K562 treated with DMSO at 1 percent for 12 hours (cell line): ENCODE measurements around the gene TMEM179B. TPM values are rescaled to one million over a fixed set of nuclear protein-coding genes. Genes with fewer than 3 reads are reported as not detected.

Source experiments
- total RNA-seq: library from RNA; unstranded; fragments of 300-600 nt; gene quantifications from 2 replicates; pipeline ENCODE4 v1.2.3, GENCODE V29; 2022; ENCODE audit not compliant: insufficient read depth

The TMEM179B gene
- total RNA-seq: 42.8 and 48.4 TPM in 2 replicates

GRCh38 chr11:62787005-62787759, at the start of gene TMEM179B:
Gene TMEM179B, plus strand, starts transcription at chr11:62787402. Its CDS starts 30 bp downstream, at chr11:62787432.

GRCh38 chr11:62753736-62754603, 33.2 kb upstream of the TMEM179B start, which contains the start of gene ZBTB3:
Gene ZBTB3, minus strand, starts transcription at chr11:62754160. Its CDS starts 496 bp downstream, at chr11:62753664.

GRCh38 chr11:62771144-62772021, 15.8 kb upstream of the TMEM179B start, which contains the start of gene TAF6L:
Gene TAF6L, plus strand, starts transcription at chr11:62771396. Its CDS starts 4,388 bp downstream, at chr11:62775784.

GRCh38 chr11:62791501-62792201, 4.4 kb downstream of the TMEM179B start, which contains the start of gene TMEM223:
Gene TMEM223, minus strand, starts transcription at chr11:62792006. Its CDS starts 12 bp downstream, at chr11:62791994.

GRCh38 chr11:62805076-62805892, 18.1 kb downstream of the TMEM179B start, which contains the start of gene NXF1:
Gene NXF1, minus strand, starts transcription at chr11:62805440. Its CDS starts 84 bp downstream, at chr11:62805356.

GRCh38 chr11:62831520-62832335, 44.5 kb downstream of the TMEM179B start, which contains the start of gene STX5:
Gene STX5, minus strand, starts transcription at chr11:62832051. Its CDS starts 808 bp downstream, at chr11:62831243.

GRCh38 chr11:62832336-62833234, 45.4 kb downstream of the TMEM179B start, which contains the start of gene TEX54:
Gene TEX54, minus strand, starts transcription at chr11:62832841.

GRCh38 chr11:62839050-62839945, 52.1 kb downstream of the TMEM179B start, which contains the start of gene WDR74:
Gene WDR74, minus strand, starts transcription at chr11:62839590. Its CDS starts 20 bp downstream, at chr11:62839570.

Other genes starting within 250 kb of the TMEM179B start
- 12.9 and 42.0 TPM in 2 replicates for gene AHNAK, start 240.6 kb upstream of the TMEM179B start, total RNA-seq
- gene EEF1G, start 213.5 kb upstream of the TMEM179B start, total RNA-seq: 3,985 and 3,989 TPM in 2 replicates
- 16.7 and 23.4 TPM in 2 replicates for gene TUT1, start 195.9 kb upstream of the TMEM179B start, total RNA-seq
- gene MTA2, start 185.5 kb upstream of the TMEM179B start, total RNA-seq: 62.1 and 107 TPM in 2 replicates
- gene EML3, start 174.6 kb upstream of the TMEM179B start, total RNA-seq: 21.6 and 34.7 TPM in 2 replicates
- gene ROM1, start 174.1 kb upstream of the TMEM179B start, total RNA-seq: 0.81 and 3.0 TPM in 2 replicates
- 94.9 and 105 TPM in 2 replicates for gene B3GAT3, start 165.4 kb upstream of the TMEM179B start, total RNA-seq
- gene GANAB, start 140.8 kb upstream of the TMEM179B start, total RNA-seq: 161 and 356 TPM in 2 replicates
- 27.2 and 37.6 TPM in 2 replicates for gene INTS5, start 134.1 kb upstream of the TMEM179B start, total RNA-seq
- gene C11orf98, start 122.2 kb upstream of the TMEM179B start, total RNA-seq: 157 and 173 TPM in 2 replicates
- 50.4 and 52.2 TPM in 2 replicates for gene CSKMT, start 122.1 kb upstream of the TMEM179B start, total RNA-seq
- gene UQCC3, start 115.7 kb upstream of the TMEM179B start, total RNA-seq: 17.8 and 31.3 TPM in 2 replicates
- 3.6 and 10.6 TPM in 2 replicates for gene LBHD1, start 115.1 kb upstream of the TMEM179B start, total RNA-seq
- gene UBXN1, start 108.3 kb upstream of the TMEM179B start, total RNA-seq: 242 and 314 TPM in 2 replicates
- gene LRRN4CL, start 97.9 kb upstream of the TMEM179B start, total RNA-seq: 0.70 TPM in 1 of 2 replicates, not detected in the other
- gene BSCL2, start 80.0 kb upstream of the TMEM179B start, total RNA-seq: 44.2 and 44.8 TPM in 2 replicates
- not detected in 2 replicates for gene GNG3, start 79.7 kb upstream of the TMEM179B start, total RNA-seq
- 17.1 and 39.0 TPM in 2 replicates for gene HNRNPUL2, start 59.9 kb upstream of the TMEM179B start, total RNA-seq
- gene TTC9C, start 58.9 kb upstream of the TMEM179B start, total RNA-seq: 32.8 and 62.0 TPM in 2 replicates
- gene ZBTB3, start 33.2 kb upstream of the TMEM179B start, total RNA-seq: 1.9 and 3.0 TPM in 2 replicates
- 150 and 166 TPM in 2 replicates for gene POLR2G, start 25.8 kb upstream of the TMEM179B start, total RNA-seq
- gene TAF6L, start 16.0 kb upstream of the TMEM179B start, total RNA-seq: 26.4 and 31.9 TPM in 2 replicates
- gene TMEM223, start 4.6 kb downstream of the TMEM179B start, total RNA-seq: 21.7 and 26.1 TPM in 2 replicates
- 80.0 and 120 TPM in 2 replicates for gene NXF1, start 18.0 kb downstream of the TMEM179B start, total RNA-seq
- 66.0 and 83.3 TPM in 2 replicates for gene STX5, start 44.6 kb downstream of the TMEM179B start, total RNA-seq
- gene TEX54, start 45.4 kb downstream of the TMEM179B start, total RNA-seq: not detected in 2 replicates
- gene WDR74, start 52.2 kb downstream of the TMEM179B start, total RNA-seq: 47.8 and 60.3 TPM in 2 replicates
- 391 and 414 TPM in 2 replicates for gene SLC3A2, start 93.5 kb downstream of the TMEM179B start, total RNA-seq
- gene CHRM1, start 134.0 kb downstream of the TMEM179B start, total RNA-seq: not detected in 2 replicates
- not detected in 2 replicates for gene SLC22A6, start 197.6 kb downstream of the TMEM179B start, total RNA-seq
- gene SLC22A8, start 228.4 kb downstream of the TMEM179B start, total RNA-seq: not detected in 2 replicates